SK-N-SH treated with all-trans-retinoic acid at 6 μM for 48 hours (cell line): ENCODE measurements around the gene MTMR3.

Experiments
- ATAC-seq: fragments of 200-7000 bp; cut with Tn5 transposase; 3 replicates; pipeline ENCODE4 v1.9.1; 2020; ENCODE audit warnings: mild to moderate bottlenecking, moderate library complexity
- ARNTL ChIP-seq: fragments of 450-650 bp; formaldehyde crosslinking; IDR thresholded peaks from 2 replicates; pipeline ENCODE4 v1.5.0; 2020; ENCODE audit warnings: low read depth, mild to moderate bottlenecking, moderate library complexity, borderline replicate concordance
- CREB5 ChIP-seq: fragments of 250-450 bp; sonication (Bioruptor Pico); IDR thresholded peaks from 2 replicates; pipeline ENCODE4 v1.5.1; 2020; ENCODE audit warnings: low read depth, mild to moderate bottlenecking, moderate library complexity
- CSDC2 ChIP-seq: fragments of 250-450 bp; sonication (Bioruptor Pico); IDR thresholded peaks from 2 replicates; pipeline ENCODE4 v1.5.0; 2020; ENCODE audit warnings: mild to moderate bottlenecking, moderate library complexity
- CSRNP3 ChIP-seq: fragments of 250-450 bp; sonication (Bioruptor Pico); IDR thresholded peaks from 2 replicates; pipeline ENCODE4 v1.5.1; 2021; ENCODE audit warnings: mild to moderate bottlenecking, moderate library complexity
- GLIS3 ChIP-seq: fragments of 250-450 bp; sonication (Bioruptor Pico); IDR thresholded peaks from 2 replicates; pipeline ENCODE4 v1.5.0; 2020; ENCODE audit warnings: mild to moderate bottlenecking, moderate library complexity
- ISL1 ChIP-seq: fragments of 250-450 bp; sonication (Bioruptor Pico); IDR thresholded peaks from 2 replicates; pipeline ENCODE4 v2.1.2; 2022; ENCODE audit warnings: mild to moderate bottlenecking, moderate library complexity
- RARB ChIP-seq: fragments of 250-450 bp; sonication (Bioruptor Pico); IDR thresholded peaks from 2 replicates; pipeline ENCODE4 v1.8.0; 2021; ENCODE audit warnings: mild to moderate bottlenecking, moderate library complexity
- SNAI2 ChIP-seq: fragments of 250-450 bp; sonication (Bioruptor Pico); IDR thresholded peaks from 2 replicates; pipeline ENCODE4 v1.5.0; 2020; ENCODE audit warnings: mild to moderate bottlenecking, moderate library complexity
- TOX ChIP-seq: fragments of 250-450 bp; sonication (Bioruptor Pico); IDR thresholded peaks from 2 replicates; pipeline ENCODE4 v1.8.0; 2021; ENCODE audit warnings: mild to moderate bottlenecking, moderate library complexity, borderline replicate concordance
- ZFP3 ChIP-seq: fragments of 250-450 bp; sonication (Bioruptor Pico); IDR thresholded peaks from 2 replicates; pipeline ENCODE4 v1.5.0; 2020; ENCODE audit warnings: mild to moderate bottlenecking, moderate library complexity
- ZFP30 ChIP-seq: fragments of 450-650 bp; formaldehyde crosslinking; IDR thresholded peaks from 2 replicates; pipeline ENCODE4 v1.5.0; 2022; ENCODE audit warnings: mild to moderate bottlenecking, moderate library complexity
- ZNF565 ChIP-seq: fragments of 450-650 bp; formaldehyde crosslinking; conservative IDR thresholded peaks from 2 replicates; pipeline ENCODE4 v1.5.0; 2020; ENCODE audit warnings: low read depth, mild to moderate bottlenecking, moderate library complexity
- ZNF70 ChIP-seq: fragments of 450-650 bp; formaldehyde crosslinking; IDR thresholded peaks from 2 replicates; pipeline ENCODE4 v1.5.0; 2020; ENCODE audit warnings: mild to moderate bottlenecking, moderate library complexity
- ZNF8 ChIP-seq: fragments of 450-650 bp; formaldehyde crosslinking; IDR thresholded peaks from 2 replicates; pipeline ENCODE4 v1.5.0; 2020; ENCODE audit warnings: mild to moderate bottlenecking, moderate library complexity
- TF ChIP-seq, protein P1 (sequence below): fragments of 250-450 bp; sonication (Bioruptor Pico); IDR thresholded peaks from 2 replicates; pipeline ENCODE4 v1.5.0; 2020; ENCODE audit warnings: mild to moderate bottlenecking, moderate library complexity
- TF ChIP-seq, protein P2 (sequence below): fragments of 250-450 bp; sonication (Bioruptor Pico); IDR thresholded peaks from 2 replicates; pipeline ENCODE4 v1.8.0; 2020; ENCODE audit warnings: mild to moderate bottlenecking, moderate library complexity, borderline replicate concordance
- TF ChIP-seq, protein P3 (sequence below): fragments of 250-450 bp; sonication (Bioruptor Pico); IDR thresholded peaks from 2 replicates; pipeline ENCODE4 v1.8.0; 2021; ENCODE audit warnings: low read depth, mild to moderate bottlenecking, moderate library complexity, borderline replicate concordance

The MTMR3 gene

GRCh38 chr22:29992341-29993275, 109.6 kb downstream of the MTMR3 start:
- ATAC-seq: peak; percentile 9; the same call in 1 of the 3 replicates
- TF ChIP-seq SNAI2 (no peak), ISL1 (CRISPR knock-in tag) (peak; percentile 64)

GRCh38 chr22:29994027-29994715, 111.2 kb downstream of the MTMR3 start:
- peak; percentile 88 for ATAC-seq
- TF ChIP-seq ISL1 (CRISPR knock-in tag): 0 out of 2 replicates have a peak, but pooled peaks have one; percentile 29
- peak; percentile 29; the same call in 1 of the 2 replicates for TF ChIP-seq CREB5 (CRISPR knock-in tag)
- TF ChIP-seq CSRNP3 (CRISPR knock-in tag): no peak
- no peak for TF ChIP-seq RARB

- TF ChIP-seq CSDC2 (CRISPR knock-in tag) (0 out of 2 replicates have a peak, but pooled peaks have one; percentile 42), ZNF70 (CRISPR knock-in tag) (no peak)
- peak; percentile 57 for ATAC-seq
These were observed 112.0 kb downstream of the MTMR3 start for GRCh38 chr22:29994943-29995342.

DNA sequence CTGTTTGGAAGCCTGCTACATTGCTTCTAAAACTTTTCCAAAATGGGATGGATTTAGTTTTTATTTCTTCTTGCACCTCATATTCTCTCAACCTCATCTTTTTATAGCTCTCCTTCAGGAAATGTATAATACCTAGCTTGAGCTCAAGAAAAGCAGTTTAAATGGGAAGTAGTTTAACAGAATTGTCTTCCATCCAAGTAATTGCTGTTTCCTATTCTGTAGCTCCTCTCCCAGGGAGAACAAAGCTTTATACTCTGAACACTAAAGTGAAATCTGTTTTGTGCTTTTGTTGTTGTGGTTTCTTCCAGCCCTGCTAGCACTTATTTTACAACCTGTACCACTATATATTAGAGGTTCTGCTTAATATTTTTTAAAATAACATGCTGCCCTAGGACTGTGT, 114.1 kb downstream of the MTMR3 start:
- no peak for ATAC-seq
- TF ChIP-seq ARNTL (CRISPR knock-in tag) (no peak), ZFP3 (CRISPR knock-in tag) (no peak), CSRNP3 (CRISPR knock-in tag) (no peak), ZFP30 (CRISPR knock-in tag) (no peak)

- ATAC-seq: no peak
- TF ChIP-seq, protein P1, sequence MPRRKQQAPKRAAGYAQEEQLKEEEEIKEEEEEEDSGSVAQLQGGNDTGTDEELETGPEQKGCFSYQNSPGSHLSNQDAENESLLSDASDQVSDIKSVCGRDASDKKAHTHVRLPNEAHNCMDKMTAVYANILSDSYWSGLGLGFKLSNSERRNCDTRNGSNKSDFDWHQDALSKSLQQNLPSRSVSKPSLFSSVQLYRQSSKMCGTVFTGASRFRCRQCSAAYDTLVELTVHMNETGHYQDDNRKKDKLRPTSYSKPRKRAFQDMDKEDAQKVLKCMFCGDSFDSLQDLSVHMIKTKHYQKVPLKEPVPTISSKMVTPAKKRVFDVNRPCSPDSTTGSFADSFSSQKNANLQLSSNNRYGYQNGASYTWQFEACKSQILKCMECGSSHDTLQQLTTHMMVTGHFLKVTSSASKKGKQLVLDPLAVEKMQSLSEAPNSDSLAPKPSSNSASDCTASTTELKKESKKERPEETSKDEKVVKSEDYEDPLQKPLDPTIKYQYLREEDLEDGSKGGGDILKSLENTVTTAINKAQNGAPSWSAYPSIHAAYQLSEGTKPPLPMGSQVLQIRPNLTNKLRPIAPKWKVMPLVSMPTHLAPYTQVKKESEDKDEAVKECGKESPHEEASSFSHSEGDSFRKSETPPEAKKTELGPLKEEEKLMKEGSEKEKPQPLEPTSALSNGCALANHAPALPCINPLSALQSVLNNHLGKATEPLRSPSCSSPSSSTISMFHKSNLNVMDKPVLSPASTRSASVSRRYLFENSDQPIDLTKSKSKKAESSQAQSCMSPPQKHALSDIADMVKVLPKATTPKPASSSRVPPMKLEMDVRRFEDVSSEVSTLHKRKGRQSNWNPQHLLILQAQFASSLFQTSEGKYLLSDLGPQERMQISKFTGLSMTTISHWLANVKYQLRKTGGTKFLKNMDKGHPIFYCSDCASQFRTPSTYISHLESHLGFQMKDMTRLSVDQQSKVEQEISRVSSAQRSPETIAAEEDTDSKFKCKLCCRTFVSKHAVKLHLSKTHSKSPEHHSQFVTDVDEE (CRISPR knock-in tag): no peak
- TF ChIP-seq GLIS3 (CRISPR knock-in tag) (no peak), TOX (CRISPR knock-in tag) (no peak), SNAI2 (no peak), ZFP30 (CRISPR knock-in tag) (no peak), CREB5 (CRISPR knock-in tag) (no peak), ZFP3 (CRISPR knock-in tag) (no peak), ZNF565 (CRISPR knock-in tag) (no peak), ISL1 (CRISPR knock-in tag) (no peak), ZNF70 (CRISPR knock-in tag) (no peak), ZNF8 (CRISPR knock-in tag) (no peak), CSDC2 (CRISPR knock-in tag) (no peak)
- TF ChIP-seq, protein P2, sequence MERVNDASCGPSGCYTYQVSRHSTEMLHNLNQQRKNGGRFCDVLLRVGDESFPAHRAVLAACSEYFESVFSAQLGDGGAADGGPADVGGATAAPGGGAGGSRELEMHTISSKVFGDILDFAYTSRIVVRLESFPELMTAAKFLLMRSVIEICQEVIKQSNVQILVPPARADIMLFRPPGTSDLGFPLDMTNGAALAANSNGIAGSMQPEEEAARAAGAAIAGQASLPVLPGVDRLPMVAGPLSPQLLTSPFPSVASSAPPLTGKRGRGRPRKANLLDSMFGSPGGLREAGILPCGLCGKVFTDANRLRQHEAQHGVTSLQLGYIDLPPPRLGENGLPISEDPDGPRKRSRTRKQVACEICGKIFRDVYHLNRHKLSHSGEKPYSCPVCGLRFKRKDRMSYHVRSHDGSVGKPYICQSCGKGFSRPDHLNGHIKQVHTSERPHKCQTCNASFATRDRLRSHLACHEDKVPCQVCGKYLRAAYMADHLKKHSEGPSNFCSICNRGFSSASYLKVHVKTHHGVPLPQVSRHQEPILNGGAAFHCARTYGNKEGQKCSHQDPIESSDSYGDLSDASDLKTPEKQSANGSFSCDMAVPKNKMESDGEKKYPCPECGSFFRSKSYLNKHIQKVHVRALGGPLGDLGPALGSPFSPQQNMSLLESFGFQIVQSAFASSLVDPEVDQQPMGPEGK (CRISPR knock-in tag): no peak
- TF ChIP-seq, protein P3, sequence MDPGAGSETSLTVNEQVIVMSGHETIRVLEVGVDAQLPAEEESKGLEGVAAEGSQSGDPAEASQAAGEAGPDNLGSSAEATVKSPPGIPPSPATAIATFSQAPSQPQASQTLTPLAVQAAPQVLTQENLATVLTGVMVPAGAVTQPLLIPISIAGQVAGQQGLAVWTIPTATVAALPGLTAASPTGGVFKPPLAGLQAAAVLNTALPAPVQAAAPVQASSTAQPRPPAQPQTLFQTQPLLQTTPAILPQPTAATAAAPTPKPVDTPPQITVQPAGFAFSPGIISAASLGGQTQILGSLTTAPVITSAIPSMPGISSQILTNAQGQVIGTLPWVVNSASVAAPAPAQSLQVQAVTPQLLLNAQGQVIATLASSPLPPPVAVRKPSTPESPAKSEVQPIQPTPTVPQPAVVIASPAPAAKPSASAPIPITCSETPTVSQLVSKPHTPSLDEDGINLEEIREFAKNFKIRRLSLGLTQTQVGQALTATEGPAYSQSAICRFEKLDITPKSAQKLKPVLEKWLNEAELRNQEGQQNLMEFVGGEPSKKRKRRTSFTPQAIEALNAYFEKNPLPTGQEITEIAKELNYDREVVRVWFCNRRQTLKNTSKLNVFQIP (CRISPR knock-in tag): no peak
These were observed 114.5 kb downstream of the MTMR3 start for GRCh38 chr22:29997516-29997915.
